ENCODE results near the gene LORICRIN.
A peak's percentile ranks its signal among the peaks of the same experiment; 100 is the strongest.

LORICRIN gene

GRCh38 chr1:153250166-153250565 is 9.3 kb upstream of the LORICRIN start:
- H3K9me3 ChIP-seq (ENCODE audit: control insufficient read depth in 2 of 2, low read length in 2 of 2) = no peaks in the 10 kb centered on the region
- no peak overlapping the region for H3K4me3 ChIP-seq (ENCODE audit: low read length in 2 of 2)
- H3K4me1 ChIP-seq (ENCODE audit: control insufficient read depth, insufficient read depth, low read length) = peaks cover 2% of the 10 kb centered on the region
- no peaks in the 10 kb centered on the region for H3K36me3 ChIP-seq (ENCODE audit: control insufficient read depth in 2 of 2, insufficient read depth in 2 of 2, low read length in 2 of 2)
- no peak overlapping the region for H3K27ac ChIP-seq (ENCODE audit: low read length)
- H3K27me3 ChIP-seq (ENCODE audit: control insufficient read depth in 1 of 2, insufficient read depth in 2 of 2, low read length in 2 of 2) = peaks cover 8 to 12% of the 10 kb centered on the region in 2 donors
- no peak overlapping the region for H3K9ac ChIP-seq (ENCODE audit: low read length in 2 of 2)

- no peaks in the 10 kb centered on the region for H3K9me3 ChIP-seq (ENCODE audit: control insufficient read depth in 2 of 2, low read length in 2 of 2)
- H3K27me3 ChIP-seq (ENCODE audit: control insufficient read depth in 1 of 2, insufficient read depth in 2 of 2, low read length in 2 of 2) = peaks cover 8 to 12% of the 10 kb centered on the region in 2 donors
- no peak overlapping the region for H3K9ac ChIP-seq (ENCODE audit: low read length in 2 of 2)
- H3K4me1 ChIP-seq (ENCODE audit: control insufficient read depth, insufficient read depth, low read length) = peaks cover 2% of the 10 kb centered on the region
- H3K36me3 ChIP-seq (ENCODE audit: control insufficient read depth in 2 of 2, insufficient read depth in 2 of 2, low read length in 2 of 2) = no peaks in the 10 kb centered on the region
- H3K27ac ChIP-seq (ENCODE audit: low read length) = no peak overlapping the region
- no peak overlapping the region for H3K4me3 ChIP-seq (ENCODE audit: low read length in 2 of 2)
Observed at GRCh38 chr1:153251087-153251486, 8.4 kb upstream of the LORICRIN start.

GRCh38 chr1:153251562-153251961 is 7.9 kb upstream of the LORICRIN start:
- Histone ChIP-seq H3K4me3 (ENCODE audit: low read length in 2 of 2) (no peak overlapping the region), H3K9me3 (ENCODE audit: control insufficient read depth in 2 of 2, low read length in 2 of 2) (no peaks in the 10 kb centered on the region), H3K4me1 (ENCODE audit: control insufficient read depth, insufficient read depth, low read length) (peaks cover 2% of the 10 kb centered on the region), H3K9ac (ENCODE audit: low read length in 2 of 2) (no peak overlapping the region), H3K27ac (ENCODE audit: low read length) (no peak overlapping the region), H3K27me3 (ENCODE audit: control insufficient read depth in 1 of 2, insufficient read depth in 2 of 2, low read length in 2 of 2) (peaks cover 8 to 12% of the 10 kb centered on the region in 2 donors), H3K36me3 (ENCODE audit: control insufficient read depth in 2 of 2, insufficient read depth in 2 of 2, low read length in 2 of 2) (no peaks in the 10 kb centered on the region)

- H3K9me3 ChIP-seq (ENCODE audit: control insufficient read depth in 2 of 2, low read length in 2 of 2) = no peaks in the 10 kb centered on the region
- no peak overlapping the region for H3K27ac ChIP-seq (ENCODE audit: low read length)
- H3K36me3 ChIP-seq (ENCODE audit: control insufficient read depth in 2 of 2, insufficient read depth in 2 of 2, low read length in 2 of 2) = no peaks in the 10 kb centered on the region
- peaks cover 6 to 11% of the 10 kb centered on the region in 2 donors for H3K27me3 ChIP-seq (ENCODE audit: control insufficient read depth in 1 of 2, insufficient read depth in 2 of 2, low read length in 2 of 2)
- peaks cover 2% of the 10 kb centered on the region for H3K4me1 ChIP-seq (ENCODE audit: control insufficient read depth, insufficient read depth, low read length)
- H3K9ac ChIP-seq (ENCODE audit: low read length in 2 of 2) = no peak overlapping the region
- H3K4me3 ChIP-seq (ENCODE audit: low read length in 2 of 2) = no peak overlapping the region
Observed at GRCh38 chr1:153251988-153252387, 7.5 kb upstream of the LORICRIN start.

- H3K27ac ChIP-seq (ENCODE audit: low read length) = no peak overlapping the region
- H3K27me3 ChIP-seq (ENCODE audit: control insufficient read depth in 1 of 2, insufficient read depth in 2 of 2, low read length in 2 of 2) = peaks cover 0 to 6% of the 10 kb centered on the region in 2 donors
- no peaks in the 10 kb centered on the region for H3K9me3 ChIP-seq (ENCODE audit: control insufficient read depth in 2 of 2, low read length in 2 of 2)
- H3K4me1 ChIP-seq (ENCODE audit: control insufficient read depth, insufficient read depth, low read length) = peaks cover 2% of the 10 kb centered on the region
- no peak overlapping the region for H3K9ac ChIP-seq (ENCODE audit: low read length in 2 of 2)
- no peaks in the 10 kb centered on the region for H3K36me3 ChIP-seq (ENCODE audit: control insufficient read depth in 2 of 2, insufficient read depth in 2 of 2, low read length in 2 of 2)
- H3K4me3 ChIP-seq (ENCODE audit: low read length in 2 of 2) = no peak overlapping the region
Observed at GRCh38 chr1:153253076-153253475, 6.4 kb upstream of the LORICRIN start.

- Histone ChIP-seq H3K27ac (ENCODE audit: low read length) (no peak overlapping the region), H3K4me1 (ENCODE audit: control insufficient read depth, insufficient read depth, low read length) (no peaks in the 10 kb centered on the region), H3K9me3 (ENCODE audit: control insufficient read depth in 2 of 2, low read length in 2 of 2) (no peaks in the 10 kb centered on the region), H3K9ac (ENCODE audit: low read length in 2 of 2) (no peak overlapping the region), H3K36me3 (ENCODE audit: control insufficient read depth in 2 of 2, insufficient read depth in 2 of 2, low read length in 2 of 2) (no peaks in the 10 kb centered on the region), H3K4me3 (ENCODE audit: low read length in 2 of 2) (no peak overlapping the region), H3K27me3 (ENCODE audit: control insufficient read depth in 1 of 2, insufficient read depth in 2 of 2, low read length in 2 of 2) (peaks cover 0 to 6% of the 10 kb centered on the region in 2 donors)
Observed at GRCh38 chr1:153253693-153254092, 5.8 kb upstream of the LORICRIN start.

GRCh38 chr1:153260585-153261280 is 1.2 kb downstream of the LORICRIN start:
- peaks cover 37 to 49% of the 10 kb centered on the region in 2 donors for H3K27me3 ChIP-seq (ENCODE audit: control insufficient read depth in 1 of 2, insufficient read depth in 2 of 2, low read length in 2 of 2)

GRCh38 chr1:153261281-153262069 is 2.0 kb downstream of the LORICRIN start:
- peak overlapping the region; percentile 23 to 64 for H3K4me3 ChIP-seq (ENCODE audit: low read length in 2 of 2)
- no peak overlapping the region for H3K27ac ChIP-seq (ENCODE audit: low read length)

More at GRCh38 chr1:153260585-153261280, 1.2 kb downstream of the LORICRIN start:
- Histone ChIP-seq H3K4me3 (ENCODE audit: low read length in 2 of 2) (peak overlapping the region in 1 of 2 donors; percentile 64), H3K9ac (ENCODE audit: low read length in 2 of 2) (no peak overlapping the region), H3K9me3 (ENCODE audit: control insufficient read depth in 2 of 2, low read length in 2 of 2) (no peaks in the 10 kb centered on the region), H3K4me1 (ENCODE audit: control insufficient read depth, insufficient read depth, low read length) (peaks cover 10% of the 10 kb centered on the region), H3K36me3 (ENCODE audit: control insufficient read depth in 2 of 2, insufficient read depth in 2 of 2, low read length in 2 of 2) (no peaks in the 10 kb centered on the region), H3K27ac (ENCODE audit: low read length) (no peak overlapping the region)

GRCh38 chr1:153262070-153262366 is 2.5 kb downstream of the LORICRIN start:
- Histone ChIP-seq H3K4me3 (ENCODE audit: low read length in 2 of 2) (peak overlapping the region; percentile 23 to 64), H3K9me3 (ENCODE audit: control insufficient read depth in 2 of 2, low read length in 2 of 2) (no peaks in the 10 kb centered on the region), H3K36me3 (ENCODE audit: control insufficient read depth in 2 of 2, insufficient read depth in 2 of 2, low read length in 2 of 2) (no peaks in the 10 kb centered on the region), H3K27me3 (ENCODE audit: control insufficient read depth in 1 of 2, insufficient read depth in 2 of 2, low read length in 2 of 2) (peaks cover 37 to 49% of the 10 kb centered on the region in 2 donors), H3K4me1 (ENCODE audit: control insufficient read depth, insufficient read depth, low read length) (peaks cover 10% of the 10 kb centered on the region), H3K27ac (ENCODE audit: low read length) (no peak overlapping the region), H3K9ac (ENCODE audit: low read length in 2 of 2) (no peak overlapping the region)

More at GRCh38 chr1:153261281-153262069, 2.0 kb downstream of the LORICRIN start:
- peaks cover 10% of the 10 kb centered on the region for H3K4me1 ChIP-seq (ENCODE audit: control insufficient read depth, insufficient read depth, low read length)
- H3K27me3 ChIP-seq (ENCODE audit: control insufficient read depth in 1 of 2, insufficient read depth in 2 of 2, low read length in 2 of 2) = peaks cover 37 to 49% of the 10 kb centered on the region in 2 donors
- no peak overlapping the region for H3K9ac ChIP-seq (ENCODE audit: low read length in 2 of 2)
- no peaks in the 10 kb centered on the region for H3K36me3 ChIP-seq (ENCODE audit: control insufficient read depth in 2 of 2, insufficient read depth in 2 of 2, low read length in 2 of 2)
- no peaks in the 10 kb centered on the region for H3K9me3 ChIP-seq (ENCODE audit: control insufficient read depth in 2 of 2, low read length in 2 of 2)

GRCh38 chr1:153262462-153263157 is 3.1 kb downstream of the LORICRIN start:
- Histone ChIP-seq H3K36me3 (ENCODE audit: control insufficient read depth in 2 of 2, insufficient read depth in 2 of 2, low read length in 2 of 2) (no peaks in the 10 kb centered on the region), H3K4me3 (ENCODE audit: low read length in 2 of 2) (no peak overlapping the region), H3K9me3 (ENCODE audit: control insufficient read depth in 2 of 2, low read length in 2 of 2) (no peaks in the 10 kb centered on the region), H3K27me3 (ENCODE audit: control insufficient read depth in 1 of 2, insufficient read depth in 2 of 2, low read length in 2 of 2) (peaks cover 37 to 49% of the 10 kb centered on the region in 2 donors), H3K9ac (ENCODE audit: low read length in 2 of 2) (no peak overlapping the region), H3K4me1 (ENCODE audit: control insufficient read depth, insufficient read depth, low read length) (peaks cover 10% of the 10 kb centered on the region), H3K27ac (ENCODE audit: low read length) (no peak overlapping the region)
